GM18867 (cell line): Measurements from ENCODE around the gene EPB41.

Experiments used
- ATAC-seq: cut with Tn5 transposase; IDR thresholded peaks from one replicate; pipeline ENCODE4 v1.9.1; 2021; ENCODE audit warnings: mild to moderate bottlenecking, moderate library complexity; ENCODE audit not compliant: unreplicated experiment

The EPB41 gene

DNA sequence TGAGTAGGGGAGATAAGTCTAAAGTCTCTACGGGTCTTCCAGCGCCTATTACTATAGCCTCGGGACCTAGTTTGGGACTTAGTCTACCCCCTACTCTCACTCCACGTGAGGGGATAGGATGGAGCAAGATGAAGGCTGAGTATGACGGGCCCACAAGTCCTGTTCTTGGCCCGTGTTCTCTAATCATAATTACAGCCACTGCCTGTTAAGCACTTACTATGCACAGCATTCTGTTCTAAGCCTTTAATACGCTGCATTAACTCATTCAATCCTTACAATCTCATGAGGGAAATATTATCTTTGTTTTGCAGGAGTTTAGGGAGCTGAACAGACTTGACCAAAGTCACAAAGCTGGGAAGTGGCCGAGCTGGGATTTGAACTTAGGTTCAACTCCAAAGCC lies 23.9 kb upstream of the EPB41 start:
- ATAC-seq, result no peak

DNA sequence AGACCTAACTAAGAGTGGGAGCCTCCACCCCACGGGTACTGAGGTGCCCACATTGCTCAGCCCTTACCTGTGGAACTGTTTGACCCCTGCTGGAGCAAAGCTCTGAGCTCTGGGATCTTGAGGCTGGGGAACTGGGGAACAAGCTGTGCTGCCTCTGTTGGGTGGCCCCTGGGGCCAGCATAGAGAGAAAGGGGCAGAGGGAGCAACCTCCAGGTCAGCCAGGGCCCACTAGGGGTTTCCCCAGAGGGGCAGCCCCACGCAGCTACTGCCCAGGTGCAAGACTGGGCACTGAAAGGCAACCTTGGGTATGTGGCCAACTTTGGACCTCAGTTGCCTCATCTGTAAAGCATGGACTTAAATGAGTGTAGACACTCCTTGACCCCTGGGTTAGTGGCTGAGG lies 23.5 kb upstream of the EPB41 start:
- no peak for ATAC-seq

DNA sequence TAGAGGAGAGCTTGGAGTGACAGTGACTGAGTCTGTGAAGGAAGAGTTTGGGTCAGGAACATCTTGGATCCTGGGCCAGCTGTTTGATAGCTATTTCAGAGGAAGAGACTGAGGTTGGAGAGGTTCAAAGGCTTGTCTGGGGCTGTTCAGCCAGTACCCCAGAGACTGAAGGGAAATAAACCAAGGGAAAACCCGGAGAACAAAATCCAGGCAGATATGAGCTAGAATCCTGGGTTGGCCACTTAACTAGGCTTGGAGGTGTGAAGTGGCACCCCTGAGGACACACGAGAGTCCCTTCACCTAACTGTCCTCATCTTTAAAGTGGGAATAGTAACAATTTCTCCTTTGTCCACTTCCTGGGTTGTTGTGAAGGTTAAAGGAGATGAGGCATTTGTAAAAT lies 23.1 kb upstream of the EPB41 start:
- no peak for ATAC-seq

DNA sequence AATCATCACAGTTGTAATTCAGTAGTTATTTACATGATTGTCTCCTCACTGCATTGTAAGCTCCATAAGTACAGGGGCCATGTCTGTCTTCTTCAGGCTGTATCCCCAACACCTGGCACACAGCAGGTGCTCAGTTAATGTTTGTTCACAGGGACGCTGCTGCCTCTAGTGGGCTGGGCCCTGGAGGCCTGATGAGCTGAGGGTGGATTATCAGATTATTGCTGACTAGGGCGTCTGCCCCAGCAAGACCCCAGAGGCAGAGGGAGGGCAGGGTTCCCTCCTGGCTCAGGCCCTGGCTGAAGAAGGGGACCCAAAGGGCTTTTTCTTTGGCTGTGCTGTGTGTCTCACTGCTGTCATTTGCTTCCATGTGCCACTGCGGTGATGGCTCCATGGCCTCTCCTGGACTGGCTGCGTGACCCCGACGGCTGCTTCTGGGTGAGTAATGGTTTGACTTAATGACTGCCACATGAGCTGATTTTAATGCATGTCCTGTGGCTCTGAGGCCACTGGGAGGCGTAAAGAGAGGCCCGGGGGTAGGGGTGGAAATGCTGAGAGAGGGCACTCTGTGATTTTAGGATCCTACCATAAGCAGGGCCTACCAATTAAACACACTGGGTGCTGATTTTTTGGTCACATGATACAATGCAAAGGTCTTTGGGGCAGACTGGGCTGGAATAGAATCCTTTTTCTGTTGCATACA lies 20.8 kb upstream of the EPB41 start:
- no peak for ATAC-seq

DNA sequence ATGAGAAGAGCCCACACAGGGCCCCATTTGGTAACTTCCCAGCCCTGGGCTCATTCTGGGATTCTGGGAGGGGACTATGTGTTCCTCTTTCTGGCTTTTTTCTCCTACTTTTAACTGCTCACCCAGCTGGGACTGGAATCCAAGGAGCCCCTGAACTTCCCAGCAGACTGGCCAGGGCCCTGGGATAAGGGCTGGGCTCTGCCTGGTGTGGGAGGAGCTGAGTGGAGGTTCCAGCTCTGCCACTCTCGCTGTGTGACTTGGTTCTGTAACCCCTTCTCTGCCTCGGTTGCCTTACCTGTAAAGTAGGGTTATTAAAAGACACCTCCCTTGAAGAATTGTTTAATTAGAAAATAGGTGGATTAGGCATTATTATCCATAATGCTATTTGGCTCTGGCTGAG lies 19.6 kb upstream of the EPB41 start:
- no peak for ATAC-seq

DNA sequence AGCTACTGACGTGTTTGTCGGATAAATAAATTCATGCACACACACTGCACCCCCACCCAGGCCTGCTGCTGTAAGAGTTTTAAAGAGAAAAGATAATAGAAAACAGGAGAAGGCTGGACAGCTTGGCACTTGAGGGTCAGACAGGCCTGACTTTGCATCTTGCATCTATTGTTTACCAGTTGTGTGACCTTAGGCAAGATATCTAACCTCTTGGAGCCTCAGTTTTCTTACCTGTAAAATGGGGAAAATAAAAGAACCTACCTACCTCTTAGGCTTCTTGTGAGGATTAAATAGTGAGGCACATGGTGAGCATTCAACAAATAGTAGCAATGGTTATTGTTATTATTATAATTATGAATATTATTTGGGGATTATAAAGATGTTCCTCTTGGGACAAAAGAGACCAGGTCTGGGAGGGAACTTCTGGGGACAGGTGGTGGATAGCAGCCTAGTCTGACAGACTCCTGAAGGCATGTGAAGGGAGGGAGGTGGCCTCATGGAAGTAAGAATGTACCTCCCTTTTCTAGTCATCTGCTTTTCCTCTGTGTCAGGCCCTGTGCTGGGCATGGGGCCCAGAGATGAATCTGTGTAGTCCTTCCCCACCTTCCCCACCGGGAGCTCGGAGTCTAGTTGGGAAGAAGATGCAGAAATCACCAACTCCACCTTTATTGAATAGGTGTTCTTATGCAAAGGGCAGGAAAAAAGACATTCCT lies 18.3 kb upstream of the EPB41 start:
- ATAC-seq, result no peak

DNA sequence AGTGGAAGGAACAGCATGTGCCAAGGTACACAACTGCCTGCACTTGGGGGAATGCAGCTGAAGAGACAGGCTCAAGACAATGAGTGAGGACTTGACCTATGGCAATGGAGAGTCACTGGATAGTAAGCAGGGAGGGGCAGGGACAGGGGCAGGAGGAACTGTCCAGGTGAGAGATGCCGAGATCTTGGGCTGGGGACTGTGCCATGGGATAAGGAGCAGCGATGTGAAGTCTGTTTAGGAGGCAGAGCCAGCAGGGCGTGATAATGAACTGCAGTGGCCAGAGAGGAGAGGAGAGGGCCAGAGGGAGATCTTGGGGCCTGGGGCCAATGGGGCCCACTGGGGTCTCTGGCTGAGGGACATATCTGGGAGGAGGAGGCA lies 17.8 kb upstream of the EPB41 start:
- ATAC-seq, result no peak

DNA sequence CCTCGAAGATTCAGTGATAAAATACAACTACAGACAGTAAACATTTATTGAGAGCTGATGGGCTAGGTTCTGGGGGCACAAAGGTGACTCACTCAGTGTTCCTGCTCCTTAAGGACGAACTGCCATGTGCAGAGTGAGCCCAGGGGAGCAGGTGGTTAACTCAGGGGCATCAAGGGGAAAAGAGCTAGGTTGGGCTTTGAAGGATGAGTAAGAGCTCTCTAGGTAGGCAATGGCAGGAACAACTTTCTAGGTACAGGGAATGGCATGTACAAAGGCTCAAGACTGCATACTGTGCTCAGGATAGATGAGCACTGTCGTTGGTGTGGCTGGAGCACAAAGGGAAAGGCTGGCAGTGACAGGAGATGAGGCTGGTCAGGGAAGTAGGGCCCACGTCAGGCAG lies 16.6 kb upstream of the EPB41 start:
- ATAC-seq, result no peak

DNA sequence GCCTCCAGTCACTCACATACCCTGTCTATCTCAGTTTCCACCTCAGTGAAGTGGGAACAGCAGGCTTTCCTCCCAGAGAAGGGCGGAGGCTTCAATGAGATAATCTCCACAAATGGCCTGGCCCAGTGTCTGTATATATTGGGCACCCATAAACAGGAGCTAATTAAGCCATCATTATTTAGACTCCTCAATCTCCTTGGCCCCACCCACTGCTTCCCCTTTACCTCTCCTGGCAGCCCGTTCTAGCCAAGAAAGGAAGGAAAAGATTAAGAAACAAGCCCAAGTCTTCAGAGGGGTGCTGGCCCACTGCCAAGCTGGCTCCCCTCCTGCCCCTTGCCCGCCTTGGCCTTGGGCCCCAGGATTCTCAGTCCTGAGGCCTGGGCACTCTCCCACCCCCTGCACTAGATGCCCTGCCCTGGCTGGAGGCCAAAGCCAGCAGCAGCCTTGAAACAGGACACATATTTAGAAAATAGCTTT lies 15.9 kb upstream of the EPB41 start:
- ATAC-seq, result no peak

DNA sequence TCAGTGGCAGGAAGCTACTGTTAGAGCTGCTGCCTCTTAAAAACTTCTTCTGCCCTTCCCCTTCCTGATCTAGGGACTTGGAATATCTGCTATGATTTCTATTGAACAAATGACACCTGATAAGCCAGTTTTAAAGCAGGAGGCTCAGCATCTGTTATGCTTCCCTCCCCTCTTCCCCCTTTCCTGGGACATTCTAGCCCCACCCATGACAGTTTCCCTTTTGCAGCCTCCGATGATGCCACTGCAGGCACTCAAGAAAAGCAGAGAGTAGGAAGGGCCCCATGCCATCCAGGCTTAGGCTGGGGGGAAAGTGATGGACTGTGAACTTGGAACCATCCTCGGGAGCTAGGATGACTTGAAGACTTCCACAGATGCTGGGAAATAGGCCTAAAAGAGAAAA lies 15.1 kb upstream of the EPB41 start:
- no peak for ATAC-seq

DNA sequence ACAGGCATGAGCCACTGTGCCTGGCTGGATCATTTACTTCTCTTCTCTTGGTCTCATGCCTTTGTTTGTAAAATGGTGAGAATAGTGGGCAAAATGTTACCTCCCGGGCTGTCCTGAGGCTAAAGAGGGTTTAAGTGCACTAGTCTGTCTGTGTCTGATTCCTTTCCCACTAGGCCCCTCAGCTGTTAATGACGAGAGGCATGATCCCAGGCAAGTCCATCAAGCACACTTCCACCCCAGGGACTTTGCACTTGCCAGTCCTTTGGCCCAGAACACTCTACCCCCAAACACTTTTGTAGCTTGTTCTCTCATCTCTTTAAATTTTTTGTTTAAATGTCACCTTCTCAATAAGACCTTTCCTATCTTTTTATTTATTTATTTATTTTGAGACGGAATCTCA lies 13.8 kb upstream of the EPB41 start:
- no peak for ATAC-seq

DNA sequence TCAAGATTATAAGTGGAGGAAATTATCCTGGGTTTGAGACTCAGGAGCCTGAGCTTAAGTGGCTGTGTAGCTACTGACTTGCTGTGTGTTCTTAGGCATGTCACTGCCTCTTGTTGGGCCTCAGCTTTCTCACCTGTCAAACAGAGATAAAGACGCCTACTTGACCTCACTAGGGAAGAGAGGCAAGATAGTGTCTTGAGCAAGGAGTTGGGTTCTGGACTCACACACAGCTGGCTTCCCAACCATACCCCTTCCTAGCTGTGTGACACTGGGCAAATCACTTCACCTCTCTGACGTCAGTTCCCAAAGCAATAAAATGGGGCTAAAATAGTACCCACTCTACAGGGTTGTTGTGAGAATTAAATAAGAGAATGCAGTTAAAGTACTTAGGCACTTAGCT lies 11.6 kb upstream of the EPB41 start:
- ATAC-seq, result no peak

DNA sequence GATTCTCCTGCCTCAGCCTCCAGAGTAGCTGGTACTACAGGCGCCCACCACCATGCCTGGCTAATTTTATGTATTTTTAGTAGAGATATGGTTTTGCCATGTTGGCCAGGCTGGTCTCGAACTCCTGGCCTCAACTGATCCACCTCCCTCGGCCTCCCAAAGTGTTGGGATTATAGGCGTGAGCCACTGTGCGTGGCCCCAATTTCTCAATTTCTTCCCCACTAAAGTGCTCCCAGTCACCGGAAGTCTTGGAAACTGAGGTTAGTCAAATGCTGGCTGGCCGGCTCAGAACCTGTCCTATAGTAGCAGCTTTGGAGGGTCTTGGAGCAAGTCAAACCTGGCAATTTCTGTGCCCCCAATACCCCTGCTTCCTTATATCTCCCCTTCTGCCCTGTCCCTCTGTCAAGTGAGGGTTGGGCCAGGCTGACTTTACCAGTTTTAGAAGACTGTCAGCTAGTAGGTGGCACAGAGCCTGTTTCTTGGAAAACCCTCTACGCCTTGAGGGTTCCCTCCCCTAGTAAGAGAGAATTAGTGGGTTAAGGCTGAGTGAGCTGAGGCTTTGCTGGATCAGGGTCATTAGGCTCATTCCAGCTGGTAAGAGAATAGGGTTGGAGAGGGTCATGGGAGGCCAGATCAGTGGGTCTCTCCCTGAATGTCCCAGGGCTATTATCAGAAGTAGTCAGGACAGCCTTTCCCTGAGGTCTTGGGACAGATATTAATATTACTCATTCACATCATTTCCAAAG lies 8.3 kb upstream of the EPB41 start:
- ATAC-seq, result no peak

DNA sequence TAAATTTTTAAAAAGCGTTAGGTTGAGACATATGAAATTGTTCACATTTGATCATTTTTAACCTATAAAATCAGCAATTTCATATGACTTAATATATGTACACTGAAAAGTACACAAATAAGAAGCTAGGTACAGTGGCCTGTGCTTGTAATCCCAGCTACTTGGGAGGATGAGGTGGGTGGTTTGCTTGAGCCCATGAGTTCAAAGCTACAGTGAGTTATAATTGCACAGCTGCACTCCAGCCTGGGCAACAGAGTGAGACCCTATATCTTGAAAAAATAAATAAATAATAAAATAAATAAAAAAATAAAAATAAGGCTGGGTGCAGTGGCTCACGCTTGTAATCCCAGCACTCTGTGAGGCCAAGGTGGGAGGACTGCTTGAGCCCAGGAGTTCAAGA lies 5.2 kb upstream of the EPB41 start:
- no peak for ATAC-seq

DNA sequence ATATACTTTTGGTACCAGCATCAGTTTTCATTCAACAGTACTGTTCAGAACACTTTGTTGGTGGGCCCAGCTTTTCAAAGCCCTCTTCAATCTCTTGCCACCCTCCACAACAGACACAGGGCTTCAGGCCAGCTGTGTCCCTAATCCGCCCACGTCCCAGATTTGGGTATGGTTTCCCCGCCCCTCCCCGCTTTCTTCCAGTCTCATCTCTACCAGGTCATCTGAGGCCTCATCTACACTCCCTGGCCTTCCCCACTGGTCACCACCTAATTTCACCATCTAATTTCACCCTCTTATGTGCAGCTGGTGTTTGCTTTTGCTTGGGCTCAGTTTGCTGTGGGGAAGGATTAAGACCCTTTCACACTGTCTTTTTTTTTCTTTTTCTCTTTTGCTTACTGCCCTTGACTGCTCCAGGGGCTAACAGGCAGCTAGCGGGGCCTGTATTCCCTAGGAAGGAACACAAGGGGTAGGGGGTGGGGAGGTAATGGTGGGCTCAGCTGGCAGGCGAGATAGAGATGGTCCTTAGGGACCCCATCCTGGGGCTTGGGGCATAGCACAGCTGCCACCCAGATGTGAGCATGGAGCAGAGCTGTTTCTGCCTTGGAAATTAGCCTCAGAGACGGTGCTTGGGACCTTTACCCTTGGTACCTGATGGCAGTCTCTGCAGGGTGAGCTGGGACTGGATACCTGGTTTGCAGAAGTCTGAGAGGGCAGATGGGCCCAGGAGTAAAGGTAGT lies 3.8 kb upstream of the EPB41 start:
- ATAC-seq, result no peak

DNA sequence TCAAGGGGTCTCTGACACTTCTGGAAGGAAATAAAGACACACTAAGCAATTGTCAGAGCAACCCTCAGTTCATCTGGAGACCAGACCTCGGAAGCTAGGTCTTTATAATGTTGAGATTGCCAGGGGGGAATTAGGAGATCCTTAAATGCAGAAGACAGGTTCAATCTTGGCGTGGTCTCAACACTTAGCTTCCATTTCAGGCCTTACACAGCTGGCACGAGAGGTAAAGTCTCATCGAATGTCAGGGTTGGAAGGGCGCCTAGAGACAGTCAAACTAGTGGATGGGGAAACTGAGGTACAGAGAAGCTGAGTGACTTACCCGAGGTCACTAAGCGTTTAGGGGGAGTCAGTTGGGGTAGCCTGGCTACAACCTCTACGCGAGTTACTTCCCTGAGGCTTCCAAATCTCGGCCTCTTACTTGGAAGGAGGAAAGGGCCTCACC lies 562 bp upstream of the EPB41 start:
- ATAC-seq, result no peak

DNA sequence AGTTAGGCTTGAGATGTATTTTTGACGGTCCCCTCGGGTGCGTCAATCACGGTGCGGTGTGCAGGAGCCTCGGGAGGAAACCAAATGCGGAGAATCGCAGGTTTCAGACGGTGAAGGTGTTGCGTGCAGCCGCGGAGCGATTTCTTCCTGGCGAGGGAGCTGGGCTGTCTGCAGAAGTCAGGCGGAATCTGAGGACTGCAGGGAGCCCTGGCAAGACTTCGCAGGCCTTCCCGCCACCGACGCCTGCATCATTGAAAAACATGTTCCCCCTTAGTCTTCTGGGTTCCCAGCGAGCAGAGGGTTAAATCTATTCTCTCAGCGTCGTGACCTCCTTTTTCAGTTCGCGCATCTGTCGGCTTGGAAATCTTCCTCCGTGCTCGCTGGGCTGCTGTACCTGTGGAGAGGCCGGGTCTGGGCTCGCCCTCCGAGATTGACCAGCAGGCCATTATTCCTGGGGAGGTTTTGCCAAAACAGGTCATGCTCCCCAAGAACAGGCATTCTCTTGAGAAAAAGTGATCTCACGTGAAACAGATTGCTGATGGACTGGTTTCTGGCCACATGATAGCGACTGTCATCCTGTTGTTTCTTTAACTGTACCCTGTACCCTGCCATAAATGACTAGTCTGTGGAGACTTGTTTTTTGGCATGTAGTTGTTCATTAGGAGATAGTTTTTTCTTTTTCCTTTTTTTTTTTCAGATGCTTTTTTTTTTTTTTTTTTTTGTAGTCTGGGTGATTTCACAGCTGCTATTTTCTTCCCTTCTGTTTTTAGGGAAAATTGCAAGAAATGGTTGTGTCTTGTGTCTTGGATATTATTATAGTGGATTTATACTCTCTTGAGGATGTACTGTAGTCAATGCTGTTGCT lies 894 bp downstream of the EPB41 start:
- no peak for ATAC-seq

DNA sequence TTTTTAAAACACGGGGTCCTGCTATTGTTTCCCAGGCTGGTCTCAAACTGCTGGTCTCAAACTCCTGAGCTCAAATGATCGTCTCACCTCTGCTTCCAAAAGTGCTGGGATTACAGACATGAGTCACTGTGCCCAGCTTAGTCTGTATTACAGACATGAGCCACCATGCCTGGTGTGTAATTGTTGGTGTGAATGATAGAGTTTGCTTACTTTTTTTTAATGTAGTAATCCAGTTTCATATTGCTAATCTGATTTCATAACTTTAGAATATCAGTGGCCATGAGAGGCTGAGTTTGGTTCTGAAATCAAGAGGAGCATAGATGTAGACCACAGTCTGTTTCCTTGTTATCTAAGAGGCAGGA lies 3.4 kb downstream of the EPB41 start:
- ATAC-seq, result no peak

DNA sequence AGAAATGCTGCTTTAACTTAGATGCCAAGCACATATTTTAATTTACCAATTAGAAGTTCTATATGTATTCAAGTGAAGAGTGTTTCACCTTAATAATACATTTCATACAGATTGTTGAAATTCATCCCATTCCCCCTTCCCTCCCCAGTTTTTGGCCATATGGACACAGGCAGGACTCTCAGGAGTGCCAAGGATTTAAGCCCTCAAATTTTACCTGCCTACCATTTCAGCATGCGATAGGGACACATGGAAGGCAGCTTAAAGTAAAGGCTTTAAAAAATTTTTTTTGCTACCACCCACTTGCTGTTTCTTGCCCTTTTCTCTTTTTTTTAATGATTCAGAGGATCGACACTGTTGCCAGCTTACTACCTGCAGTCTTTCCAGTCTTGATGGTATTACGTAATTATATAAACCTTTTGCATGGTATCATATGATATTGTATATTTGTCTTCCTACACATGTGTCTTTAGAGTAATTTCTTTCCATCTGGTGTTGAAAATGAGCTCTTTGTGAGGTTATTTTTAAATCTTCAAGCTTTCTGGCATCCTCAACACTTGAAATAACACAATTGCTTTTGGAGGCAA lies 7.0 kb downstream of the EPB41 start:
- ATAC-seq, result no peak

DNA sequence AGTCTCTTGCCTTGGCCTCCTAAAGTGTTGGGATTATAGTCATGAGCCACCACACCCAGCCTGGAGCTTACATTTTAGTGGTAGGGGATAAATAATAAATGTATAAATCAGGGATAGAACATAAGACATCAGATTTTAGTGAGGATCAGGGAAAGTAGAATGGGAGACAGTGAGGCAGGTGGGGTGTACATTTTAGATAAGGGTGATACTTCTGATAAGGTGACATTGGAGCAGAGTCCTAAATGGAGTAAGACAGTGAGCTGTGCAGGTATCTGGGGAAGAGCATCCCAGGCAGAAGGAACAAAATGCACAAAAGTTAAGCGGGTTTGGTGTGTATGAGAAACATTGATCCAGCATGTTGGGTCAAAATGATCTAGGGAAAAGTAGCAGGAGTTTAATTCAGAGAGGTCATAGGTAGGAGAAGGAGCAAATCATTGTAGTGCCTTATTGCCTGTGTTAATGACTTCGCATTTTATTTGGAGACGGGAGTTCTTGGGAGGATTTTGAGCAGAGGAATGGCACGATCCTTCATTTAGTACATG lies 11.1 kb downstream of the EPB41 start:
- no peak for ATAC-seq
